Hepatocyte (in vitro differentiated cells): Measurements from ENCODE around the gene MFN2. TPM values are rescaled to one million over a fixed set of nuclear protein-coding genes. Genes with fewer than 3 reads are reported as not detected.

Source experiments
- DNase-seq: peaks from one replicate; pipeline ENCODE4 v3.0.0-alpha.2; 2016; ENCODE audit warnings: low spot score
- H2AFZ ChIP-seq: fragments of 200-600 bp; sonication (generic); 2 replicates; pipeline ENCODE4 v1.6.0; 2016; ENCODE audit warnings: antibody characterized with exemption, mild to moderate bottlenecking
- H3K27ac ChIP-seq: fragments of 200-600 bp; sonication (generic); 2 replicates; pipeline ENCODE4 v1.5.1; 2016; ENCODE audit warnings: mild to moderate bottlenecking
- H3K27me3 ChIP-seq: fragments of 200-600 bp; sonication (generic); 2 replicates; pipeline ENCODE4 v1.6.1; 2016
- H3K36me3 ChIP-seq: fragments of 200-600 bp; sonication (generic); replicated peaks from 2 replicates; pipeline ENCODE4 v1.5.1; 2016; ENCODE audit warnings: low read depth; ENCODE audit not compliant: insufficient read depth
- H3K4me1 ChIP-seq: fragments of 200-600 bp; sonication (generic); 2 replicates; pipeline ENCODE4 v1.5.1; 2016; ENCODE audit warnings: mild to moderate bottlenecking, moderate library complexity; ENCODE audit not compliant: insufficient read depth
- H3K4me2 ChIP-seq: fragments of 200-600 bp; sonication (generic); 2 replicates; pipeline ENCODE4 v1.6.0; 2016
- H3K4me3 ChIP-seq: fragments of 200-600 bp; sonication (generic); 2 replicates; pipeline ENCODE4 v1.5.1; 2016; ENCODE audit warnings: mild to moderate bottlenecking
- H3K79me2 ChIP-seq: fragments of 200-600 bp; sonication (generic); 2 replicates; pipeline ENCODE4 v1.6.0; 2017; ENCODE audit warnings: mild to moderate bottlenecking
- H3K9me2 ChIP-seq: fragments of 200-600 bp; sonication (generic); replicated peaks from 2 replicates; pipeline ENCODE4 v1.6.0; 2017; ENCODE audit warnings: mild to moderate bottlenecking; ENCODE audit not compliant: insufficient read depth
- H3K9me3 ChIP-seq: fragments of 200-600 bp; sonication (generic); 2 replicates; pipeline ENCODE4 v1.5.1; 2016; ENCODE audit warnings: low read depth, mild to moderate bottlenecking
- H4K20me1 ChIP-seq: fragments of 200-600 bp; sonication (generic); 2 replicates; pipeline ENCODE4 v1.6.0; 2016; ENCODE audit warnings: mild to moderate bottlenecking; ENCODE audit not compliant: insufficient read depth, poor library complexity, severe bottlenecking
- EZH2 ChIP-seq: fragments of 200-600 bp; sonication (generic); IDR thresholded peaks from 2 replicates; pipeline ENCODE4 v1.6.1; 2016; ENCODE audit warnings: antibody characterized with exemption, mild to moderate bottlenecking, borderline replicate concordance
- EZH2phosphoT487 ChIP-seq: fragments of 200-600 bp; sonication (generic); IDR thresholded peaks from one replicate; pipeline ENCODE4 v1.6.1; 2018; ENCODE audit warnings: antibody characterized with exemption, mild to moderate bottlenecking, low read depth, moderate library complexity; ENCODE audit not compliant: unreplicated experiment, severe bottlenecking
- WGBS: methylation state at CpG from one replicate; pipeline ENCODE4 v1.1.6; 2016; ENCODE audit warnings: low lambda C conversion rate; ENCODE audit errors: missing lambda C conversion rate; 5-methylcytosine and 5-hydroxymethylcytosine counted together
- polyA plus RNA-seq: library from polyadenylated mRNA; unstranded; fragments of >200 nt; fragmentation: Nextera tagmentation; extraction: Ambion mirVana; gene quantifications from 2 replicates; pipeline ENCODE4 v1.2.1, GENCODE V29; 2016
- total RNA-seq: library from RNA; depleted of rRNA; stranded (reverse); fragments of >200 nt; gene quantifications from 2 replicates; pipeline ENCODE4 v1.2.3, GENCODE V29; 2014
- TF ChIP-seq, protein P1 (sequence below): fragments of 200-600 bp; sonication (generic); IDR thresholded peaks from 2 replicates; pipeline ENCODE4 v1.5.1; 2016; ENCODE audit warnings: antibody characterized with exemption, mild to moderate bottlenecking; ENCODE audit not compliant: poor library complexity

Gene MFN2
- total RNA-seq: 45.1 and 54.3 TPM in 2 replicates
- 35.1 and 43.1 TPM in 2 replicates for polyA plus RNA-seq

GRCh38 chr1:11979851-11980675 lies at the start of gene MFN2:
Gene MFN2 (plus strand): TSS chr1:11980444. CDS start chr1:11989169, 8,725 bp downstream.
- Histone ChIP-seq H3K4me1 (peaks cover 35% of the 10 kb centered on the region), H3K9me2 (no peaks in the 10 kb centered on the region), H3K36me3 (no peaks in the 10 kb centered on the region), H4K20me1 (no peaks in the 10 kb centered on the region), H3K27me3 (no peaks in the 10 kb centered on the region), H2AFZ (peak within 1 kb of the TSS; percentile 42), H3K9me3 (no peaks in the 10 kb centered on the region), H3K27ac (peak within 1 kb of the TSS; percentile 93), H3K4me3 (peak within 1 kb of the TSS; percentile 67), H3K79me2 (peaks cover 35% of the 10 kb centered on the region), H3K4me2 (peak within 1 kb of the TSS; percentile 90)
- 1% methylated on average over 44 of the region's 74 CpGs for WGBS
- peak; percentile 99 for DNase-seq
- no peak for TF ChIP-seq EZH2phosphoT487
- TF ChIP-seq, protein P1, sequence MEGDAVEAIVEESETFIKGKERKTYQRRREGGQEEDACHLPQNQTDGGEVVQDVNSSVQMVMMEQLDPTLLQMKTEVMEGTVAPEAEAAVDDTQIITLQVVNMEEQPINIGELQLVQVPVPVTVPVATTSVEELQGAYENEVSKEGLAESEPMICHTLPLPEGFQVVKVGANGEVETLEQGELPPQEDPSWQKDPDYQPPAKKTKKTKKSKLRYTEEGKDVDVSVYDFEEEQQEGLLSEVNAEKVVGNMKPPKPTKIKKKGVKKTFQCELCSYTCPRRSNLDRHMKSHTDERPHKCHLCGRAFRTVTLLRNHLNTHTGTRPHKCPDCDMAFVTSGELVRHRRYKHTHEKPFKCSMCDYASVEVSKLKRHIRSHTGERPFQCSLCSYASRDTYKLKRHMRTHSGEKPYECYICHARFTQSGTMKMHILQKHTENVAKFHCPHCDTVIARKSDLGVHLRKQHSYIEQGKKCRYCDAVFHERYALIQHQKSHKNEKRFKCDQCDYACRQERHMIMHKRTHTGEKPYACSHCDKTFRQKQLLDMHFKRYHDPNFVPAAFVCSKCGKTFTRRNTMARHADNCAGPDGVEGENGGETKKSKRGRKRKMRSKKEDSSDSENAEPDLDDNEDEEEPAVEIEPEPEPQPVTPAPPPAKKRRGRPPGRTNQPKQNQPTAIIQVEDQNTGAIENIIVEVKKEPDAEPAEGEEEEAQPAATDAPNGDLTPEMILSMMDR: no peak
- no peak for TF ChIP-seq EZH2

DNA sequence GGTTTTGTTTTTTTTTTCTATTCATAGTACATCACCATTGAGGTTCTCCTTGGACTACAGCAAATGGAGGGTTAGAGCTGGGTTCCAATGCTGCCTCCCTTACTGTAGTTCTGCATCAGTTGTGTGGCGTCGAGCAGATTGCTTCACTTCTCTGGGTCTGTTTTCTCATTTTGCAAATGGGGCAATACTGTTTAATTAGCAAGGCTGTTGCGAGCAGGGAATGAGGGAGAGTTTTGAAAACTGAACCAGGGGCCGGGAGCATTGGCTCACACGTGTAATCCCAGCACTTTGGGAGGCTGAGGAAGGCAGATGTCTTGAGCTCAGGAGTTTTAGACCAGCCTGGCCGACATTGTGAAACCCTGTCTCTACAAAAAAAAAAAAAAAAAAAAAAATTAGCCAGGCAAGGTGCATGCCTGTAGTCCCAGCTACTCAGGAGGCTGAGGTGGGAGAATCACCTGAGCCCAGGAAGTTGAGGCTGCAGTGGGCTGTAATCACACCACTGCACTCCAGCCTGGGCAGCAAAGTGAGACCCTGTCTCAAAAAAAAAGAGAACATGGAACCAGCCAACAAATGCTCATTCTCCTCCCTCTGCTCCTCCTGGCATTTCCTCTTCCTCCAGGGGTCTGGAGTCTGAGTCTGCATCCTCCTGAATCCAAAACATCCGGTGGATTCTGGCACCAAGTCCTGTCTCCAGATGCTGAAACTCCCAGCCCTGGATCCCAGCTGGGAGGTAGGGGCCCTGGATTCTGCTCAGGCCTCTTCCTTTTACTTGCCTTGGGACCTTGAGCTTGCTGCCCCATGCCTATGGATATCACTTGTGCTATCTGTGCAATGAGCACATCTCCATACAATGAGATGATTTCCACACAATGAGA lies 49.4 kb upstream of the MFN2 start:
- Histone ChIP-seq H3K27me3 (no peaks in the 10 kb centered on the region), H2AFZ (no peak overlapping the region), H3K4me3 (no peak overlapping the region), H3K4me2 (no peak overlapping the region), H3K27ac (peak overlapping the region; percentile 51), H3K36me3 (no peaks in the 10 kb centered on the region), H3K9me2 (no peaks in the 10 kb centered on the region), H3K9me3 (no peaks in the 10 kb centered on the region), H4K20me1 (no peaks in the 10 kb centered on the region), H3K79me2 (peaks cover 10% of the 10 kb centered on the region), H3K4me1 (peaks cover 17% of the 10 kb centered on the region)
- WGBS: 75% methylated on average over 7 of the region's 7 CpGs
- TF ChIP-seq EZH2: no peak
- no peak for DNase-seq

DNA sequence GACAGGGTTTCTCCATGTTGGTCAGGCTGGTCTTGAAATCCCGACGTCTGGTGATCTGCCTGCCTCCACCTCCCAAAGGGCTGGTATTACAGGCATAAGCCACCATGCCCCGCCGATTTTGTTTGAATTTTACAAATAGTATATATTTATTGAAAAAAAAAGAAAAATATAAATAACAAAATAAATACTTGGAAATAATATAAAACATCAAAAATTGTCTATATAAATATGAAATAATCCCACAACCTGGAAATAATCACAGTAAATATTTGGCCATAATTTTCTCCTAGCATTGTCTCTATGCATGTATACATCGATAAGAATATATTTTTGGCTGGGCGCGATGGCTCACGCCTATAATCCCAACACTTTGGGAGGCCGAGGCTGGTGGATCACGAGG lies 48.4 kb upstream of the MFN2 start:
- TF ChIP-seq EZH2 (no peak), EZH2phosphoT487 (no peak)
- no peak overlapping the region for H3K4me2 ChIP-seq
- peaks cover 17% of the 10 kb centered on the region for H3K79me2 ChIP-seq
- no peak for DNase-seq
- H3K4me1 ChIP-seq: peaks cover 17% of the 10 kb centered on the region
- H3K27ac ChIP-seq: no peak overlapping the region
- H3K9me2 ChIP-seq: no peaks in the 10 kb centered on the region
- WGBS: 93% methylated on average over 10 of the region's 10 CpGs
- no peak overlapping the region for H3K4me3 ChIP-seq
- H3K36me3 ChIP-seq: no peaks in the 10 kb centered on the region
- no peaks in the 10 kb centered on the region for H3K27me3 ChIP-seq
- no peak overlapping the region for H2AFZ ChIP-seq
- H4K20me1 ChIP-seq: no peaks in the 10 kb centered on the region
- no peaks in the 10 kb centered on the region for H3K9me3 ChIP-seq

DNA sequence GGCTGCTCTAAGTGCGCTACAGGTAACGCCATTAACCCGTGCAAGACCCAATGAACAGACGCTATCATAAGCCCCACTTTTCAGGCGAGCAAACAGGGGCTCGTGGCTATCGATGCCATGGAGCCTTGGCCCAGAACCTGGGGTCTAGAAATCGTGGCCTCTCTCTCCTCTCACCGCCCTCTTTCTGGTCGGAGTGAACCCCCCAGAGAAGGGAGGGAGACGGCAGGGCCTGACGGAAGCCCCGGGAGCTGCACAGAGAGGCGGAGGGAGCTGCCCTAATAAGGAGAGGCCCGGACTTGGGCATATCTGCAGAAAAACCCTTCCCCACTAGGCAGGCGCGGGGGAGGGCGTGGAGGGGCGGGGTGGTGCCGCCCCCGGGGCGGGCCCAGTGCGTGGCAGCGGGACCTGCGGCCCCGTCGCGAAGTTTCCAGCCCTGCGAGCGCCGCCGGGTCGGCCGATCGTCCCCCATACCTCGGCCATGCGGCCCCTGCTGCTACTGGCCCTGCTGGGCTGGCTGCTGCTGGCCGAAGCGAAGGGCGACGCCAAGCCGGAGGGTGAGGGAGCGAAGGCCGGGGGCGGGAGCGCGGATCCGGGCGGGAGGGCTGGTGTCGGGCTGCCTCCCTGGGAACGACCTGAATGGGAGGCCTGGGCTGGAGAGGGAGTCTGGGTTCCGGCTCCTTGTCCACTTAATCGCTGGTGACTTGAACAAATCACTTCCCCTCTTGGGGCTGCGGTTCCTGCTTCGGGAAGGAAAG lies 45.8 kb upstream of the MFN2 start, which contains the start of gene PLOD1:
TSS of gene PLOD1 (plus strand) at position 416 of the 755 bp plus-strand sequence. CDS start at position 479, 63 bp downstream.
- peak within 1 kb of the TSS; percentile 73 for H3K4me3 ChIP-seq
- no peaks in the 10 kb centered on the region for H3K9me3 ChIP-seq
- H3K36me3 ChIP-seq: no peaks in the 10 kb centered on the region
- 1% methylated on average over 44 of the region's 55 CpGs for whole genome bisulfite sequencing
- TF ChIP-seq EZH2phosphoT487 (no peak), EZH2 (no peak)
- TF ChIP-seq, protein P1: no peak
- no peaks in the 10 kb centered on the region for H3K27me3 ChIP-seq
- peak within 1 kb of the TSS; percentile 94 for H2AFZ ChIP-seq
- H3K27ac ChIP-seq: peak within 1 kb of the TSS; percentile 89
- H3K79me2 ChIP-seq: peaks cover 17% of the 10 kb centered on the region
- peak; percentile 91 for DNase-seq
- no peaks in the 10 kb centered on the region for H3K9me2 ChIP-seq
- H3K4me1 ChIP-seq: peaks cover 12% of the 10 kb centered on the region
- peak within 1 kb of the TSS; percentile 87 for H3K4me2 ChIP-seq
- no peaks in the 10 kb centered on the region for H4K20me1 ChIP-seq
